Measurements from ENCODE around the gene TRIP6.

- TF ChIP-seq, protein P1, sequence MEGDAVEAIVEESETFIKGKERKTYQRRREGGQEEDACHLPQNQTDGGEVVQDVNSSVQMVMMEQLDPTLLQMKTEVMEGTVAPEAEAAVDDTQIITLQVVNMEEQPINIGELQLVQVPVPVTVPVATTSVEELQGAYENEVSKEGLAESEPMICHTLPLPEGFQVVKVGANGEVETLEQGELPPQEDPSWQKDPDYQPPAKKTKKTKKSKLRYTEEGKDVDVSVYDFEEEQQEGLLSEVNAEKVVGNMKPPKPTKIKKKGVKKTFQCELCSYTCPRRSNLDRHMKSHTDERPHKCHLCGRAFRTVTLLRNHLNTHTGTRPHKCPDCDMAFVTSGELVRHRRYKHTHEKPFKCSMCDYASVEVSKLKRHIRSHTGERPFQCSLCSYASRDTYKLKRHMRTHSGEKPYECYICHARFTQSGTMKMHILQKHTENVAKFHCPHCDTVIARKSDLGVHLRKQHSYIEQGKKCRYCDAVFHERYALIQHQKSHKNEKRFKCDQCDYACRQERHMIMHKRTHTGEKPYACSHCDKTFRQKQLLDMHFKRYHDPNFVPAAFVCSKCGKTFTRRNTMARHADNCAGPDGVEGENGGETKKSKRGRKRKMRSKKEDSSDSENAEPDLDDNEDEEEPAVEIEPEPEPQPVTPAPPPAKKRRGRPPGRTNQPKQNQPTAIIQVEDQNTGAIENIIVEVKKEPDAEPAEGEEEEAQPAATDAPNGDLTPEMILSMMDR (IDR thresholded peaks at IDR 0.05): no peak
- no peak for TF ChIP-seq POLR2A (IDR thresholded peaks at IDR 0.05)
These were observed 29.9 kb upstream of the TRIP6 start for GRCh38 chr7:100837099-100837836.
